HEK293 (cell line): ENCODE results near the gene RHOF.
A peak's percentile ranks its signal among the peaks of the same experiment; 100 is the strongest.

Source experiments
- CTCF ChIA-PET: fragments of 350-600 bp; formaldehyde crosslinking; extraction: SDS; loops from one replicate; lab custom pipeline; 2021; ENCODE audit warnings: antibody characterized with exemption; lab: Yijun Ruan, JAX
- POLR2A ChIA-PET: fragments of 300-600 bp; formaldehyde crosslinking; extraction: SDS; loops from one replicate; lab custom pipeline; 2020; ENCODE audit warnings: antibody characterized with exemption, inconsistent platforms; lab: Yijun Ruan, JAX
- H3K27ac ChIP-seq: fragments of 200-500 bp; sonication (Bioruptor generic); 2 replicates; pipeline ENCODE4 v1.5.1; 2014; ENCODE audit warnings: low read depth, low read length, control low read depth, inconsistent platforms; ENCODE audit errors: extremely low read depth
- H3K36me3 ChIP-seq, 2 experiments: fragments of 200-500 bp in 1 of 2; sonication (Bioruptor generic) in 1 of 2; 1 replicate in 1 of 2; 2 replicates in 1 of 2; pipeline ENCODE4 v1.5.1; 2014 to 2017; ENCODE audit warnings: inconsistent platforms in 2 of 2, low read length in 2 of 2; ENCODE audit not compliant: control insufficient read depth in 2 of 2, insufficient read depth in 1 of 2
- H3K4me1 ChIP-seq: fragments of 200-500 bp; sonication (Bioruptor generic); 2 replicates; pipeline ENCODE4 v1.5.1; 2014; ENCODE audit warnings: mild to moderate bottlenecking, low read length, inconsistent platforms; ENCODE audit not compliant: control insufficient read depth, insufficient read depth
- H3K4me3 ChIP-seq: 2 replicates; pipeline ENCODE4 v1.5.1; 2011; ENCODE audit warnings: low read depth, mild to moderate bottlenecking, control low read depth, low read length, moderate library complexity
- H3K9me3 ChIP-seq: fragments of 200-500 bp; sonication (Bioruptor generic); 2 replicates; pipeline ENCODE4 v1.5.1; 2014; ENCODE audit warnings: low read depth, low read length, inconsistent platforms; ENCODE audit not compliant: control insufficient read depth, insufficient read depth
- BCL11B ChIP-seq: fragments of 450-650 bp; formaldehyde crosslinking; IDR thresholded peaks from 2 replicates; pipeline ENCODE4 v1.5.1; 2016; ENCODE audit warnings: low read depth, missing biosample characterization, missing genetic modification characterization
- EGR2 ChIP-seq: fragments of 450-650 bp; formaldehyde crosslinking; IDR thresholded peaks from 2 replicates; pipeline ENCODE4 v1.5.1; 2016; ENCODE audit warnings: low read depth, missing biosample characterization, missing genetic modification characterization
- GFI1B ChIP-seq: fragments of 450-650 bp; formaldehyde crosslinking; IDR thresholded peaks from 2 replicates; pipeline ENCODE4 v1.5.1; 2016; ENCODE audit warnings: missing biosample characterization, missing genetic modification characterization
- GLI2 ChIP-seq: fragments of 450-650 bp; formaldehyde crosslinking; IDR thresholded peaks from 2 replicates; pipeline ENCODE4; 2017; ENCODE audit warnings: missing biosample characterization, missing genetic modification characterization, low read depth, borderline replicate concordance
- GLI4 ChIP-seq: fragments of 450-650 bp; formaldehyde crosslinking; IDR thresholded peaks from 2 replicates; pipeline ENCODE4 v1.5.1; 2016; ENCODE audit warnings: missing biosample characterization, missing genetic modification characterization
- KLF7 ChIP-seq: fragments of 450-650 bp; formaldehyde crosslinking; IDR thresholded peaks from 2 replicates; pipeline ENCODE4 v1.5.1; 2016; ENCODE audit warnings: missing biosample characterization, missing genetic modification characterization, borderline replicate concordance
- OSR2 ChIP-seq: fragments of 450-650 bp; formaldehyde crosslinking; IDR thresholded peaks from 2 replicates; pipeline ENCODE4 v1.5.1; 2016; ENCODE audit warnings: missing biosample characterization, missing genetic modification characterization
- PRDM6 ChIP-seq: fragments of 450-650 bp; formaldehyde crosslinking; IDR thresholded peaks from 2 replicates; pipeline ENCODE4 v1.5.1; 2017; ENCODE audit warnings: missing biosample characterization, missing genetic modification characterization
- TRIM28 ChIP-seq: IDR thresholded peaks from 2 replicates; pipeline ENCODE4 v1.6.1; 2011; ENCODE audit warnings: low read length, control low read depth, borderline replicate concordance
- ZBTB6 ChIP-seq: fragments of 450-650 bp; formaldehyde crosslinking; IDR thresholded peaks from 2 replicates; pipeline ENCODE4 v1.5.1; 2017; ENCODE audit warnings: missing biosample characterization, missing genetic modification characterization
- ZFP41 ChIP-seq: fragments of 450-650 bp; formaldehyde crosslinking; IDR thresholded peaks from 2 replicates; pipeline ENCODE4 v1.5.1; 2016; ENCODE audit warnings: missing biosample characterization, missing genetic modification characterization, borderline replicate concordance
- ZNF112 ChIP-seq: fragments of 450-650 bp; formaldehyde crosslinking; IDR thresholded peaks from 2 replicates; pipeline ENCODE4 v1.5.0; 2017; ENCODE audit warnings: missing biosample characterization, missing genetic modification characterization
- ZNF132 ChIP-seq: fragments of 450-650 bp; formaldehyde crosslinking; IDR thresholded peaks from 2 replicates; pipeline ENCODE4 v1.5.1; 2017; ENCODE audit warnings: missing biosample characterization, missing genetic modification characterization, borderline replicate concordance
- ZNF138 ChIP-seq: fragments of 450-650 bp; formaldehyde crosslinking; IDR thresholded peaks from 2 replicates; pipeline ENCODE4 v1.5.1; 2016; ENCODE audit warnings: missing biosample characterization, missing genetic modification characterization, borderline replicate concordance
- ZNF157 ChIP-seq: fragments of 450-650 bp; formaldehyde crosslinking; IDR thresholded peaks from 2 replicates; pipeline ENCODE4 v1.5.1; 2016; ENCODE audit warnings: missing biosample characterization, missing genetic modification characterization
- ZNF2 ChIP-seq: fragments of 450-650 bp; formaldehyde crosslinking; IDR thresholded peaks from 2 replicates; pipeline ENCODE4 v1.5.1; 2016; ENCODE audit warnings: missing biosample characterization, missing genetic modification characterization
- ZNF311 ChIP-seq: fragments of 450-650 bp; formaldehyde crosslinking; IDR thresholded peaks from 2 replicates; pipeline ENCODE4 v1.5.1; 2017; ENCODE audit warnings: missing biosample characterization, missing genetic modification characterization, borderline replicate concordance
- ZNF335 ChIP-seq: fragments of 450-650 bp; formaldehyde crosslinking; conservative IDR thresholded peaks from 2 replicates; pipeline ENCODE4 v1.5.1; 2016; ENCODE audit warnings: missing biosample characterization, missing genetic modification characterization
- ZNF398 ChIP-seq: fragments of 450-650 bp; formaldehyde crosslinking; IDR thresholded peaks from 2 replicates; pipeline ENCODE4 v1.5.1; 2017; ENCODE audit warnings: missing biosample characterization, missing genetic modification characterization
- ZNF529 ChIP-seq: fragments of 450-650 bp; formaldehyde crosslinking; IDR thresholded peaks from 2 replicates; pipeline ENCODE4 v1.5.1; 2017; ENCODE audit warnings: missing genetic modification characterization, missing biosample characterization; ENCODE audit not compliant: insufficient replicate concordance
- ZNF558 ChIP-seq: fragments of 450-650 bp; formaldehyde crosslinking; IDR thresholded peaks from 2 replicates; pipeline ENCODE4 v1.5.1; 2016; ENCODE audit warnings: missing biosample characterization, missing genetic modification characterization
- ZNF560 ChIP-seq: fragments of 450-650 bp; formaldehyde crosslinking; IDR thresholded peaks from 2 replicates; pipeline ENCODE4 v1.5.1; 2017; ENCODE audit warnings: missing biosample characterization, missing genetic modification characterization, borderline replicate concordance
- ZNF585B ChIP-seq: fragments of 450-650 bp; formaldehyde crosslinking; IDR thresholded peaks from 2 replicates; pipeline ENCODE4 v1.5.1; 2016; ENCODE audit warnings: missing biosample characterization, missing genetic modification characterization
- ZNF621 ChIP-seq: fragments of 450-650 bp; formaldehyde crosslinking; IDR thresholded peaks from 2 replicates; pipeline ENCODE4 v1.5.1; 2017; ENCODE audit warnings: missing biosample characterization, missing genetic modification characterization
- ZNF670 ChIP-seq: fragments of 450-650 bp; formaldehyde crosslinking; IDR thresholded peaks from 2 replicates; pipeline ENCODE4 v1.5.1; 2016; ENCODE audit warnings: missing biosample characterization, missing genetic modification characterization, low read depth
- ZNF701 ChIP-seq: fragments of 450-650 bp; formaldehyde crosslinking; IDR thresholded peaks from 2 replicates; pipeline ENCODE4 v1.5.1; 2016; ENCODE audit warnings: missing biosample characterization, missing genetic modification characterization
- ZNF76 ChIP-seq: fragments of 450-650 bp; formaldehyde crosslinking; IDR thresholded peaks from 2 replicates; pipeline ENCODE4; 2016; ENCODE audit warnings: low read depth, missing biosample characterization, missing genetic modification characterization, borderline replicate concordance
- ZNF792 ChIP-seq: fragments of 450-650 bp; formaldehyde crosslinking; IDR thresholded peaks from 2 replicates; pipeline ENCODE4 v1.5.1; 2016; ENCODE audit warnings: missing biosample characterization, missing genetic modification characterization
- ZNF830 ChIP-seq: fragments of 450-650 bp; IDR thresholded peaks from 2 replicates; pipeline ENCODE4 v1.5.0; 2018; ENCODE audit warnings: missing biosample characterization, missing genetic modification characterization, low read depth, mild to moderate bottlenecking, moderate library complexity
- TF ChIP-seq, protein P1 (sequence below): IDR thresholded peaks from 2 replicates; pipeline ENCODE4 v1.6.1; 2011; ENCODE audit warnings: mild to moderate bottlenecking, low read depth, low read length, borderline replicate concordance
- TF ChIP-seq, protein P2 (sequence below): fragments of 450-650 bp; formaldehyde crosslinking; IDR thresholded peaks from 2 replicates; pipeline ENCODE4 v1.5.1; 2016; ENCODE audit warnings: missing biosample characterization, missing genetic modification characterization

Gene RHOF

GRCh38 chr12:121805171-121806008, 11.9 kb upstream of the RHOF start:
- Histone ChIP-seq H3K9me3 (no peaks in the 10 kb centered on the region), H3K36me3 (peaks cover 4 to 39% of the 10 kb centered on the region in 2 experiments; a peak in 2 of 3 replicates), H3K4me3 (peak overlapping the region; percentile 71), H3K4me1 (peaks cover 10% of the 10 kb centered on the region), H3K27ac (peak overlapping the region; percentile 100)
- CTCF ChIA-PET, result interaction anchor here (0.6 to 15.1 kb wide), 3 partner anchors 11 to 121 kb away, joined by 4 to 393 read pairs (median 5); partner anchors contain the start of gene RHOF
- POLR2A ChIA-PET, result interaction anchor here (0.7 to 7.5 kb wide), 5 partner anchors 9 to 505 kb away, joined by 3 to 165 read pairs (median 6); partner anchors contain the start of genes PSMD9 and RHOF
- TF ChIP-seq KLF7 (tag by site-specific recombination) (no peak), ZNF398 (tag by site-specific recombination) (no peak), ZNF2 (tag by site-specific recombination) (0 out of 2 replicates have a peak, but pooled peaks have one; percentile 23), ZNF560 (tag by site-specific recombination) (no peak), EGR2 (tag by site-specific recombination) (no peak), PRDM6 (tag by site-specific recombination) (no peak), TRIM28 (no peak), ZNF76 (tag by site-specific recombination) (no peak), ZNF621 (tag by site-specific recombination) (no peak), ZNF157 (tag by site-specific recombination) (no peak), OSR2 (tag by site-specific recombination) (peak; percentile 62), ZNF830 (tag by site-specific recombination) (no peak), ZNF558 (tag by site-specific recombination) (no peak), ZNF335 (tag by site-specific recombination) (no peak), GFI1B (peak; percentile 44; the same call in 1 of the 2 replicates), ZNF585B (tag by site-specific recombination) (no peak), ZNF311 (tag by site-specific recombination) (no peak), ZNF670 (no peak), ZNF132 (tag by site-specific recombination) (no peak), ZNF792 (no peak), GLI2 (tag by site-specific recombination) (no peak), ZNF701 (tag by site-specific recombination) (no peak), ZNF112 (no peak), ZNF138 (tag by site-specific recombination) (no peak), ZBTB6 (tag by site-specific recombination) (no peak), ZNF529 (tag by site-specific recombination) (no peak), BCL11B (tag by site-specific recombination) (peak; percentile 82; the same call in 1 of the 2 replicates), ZFP41 (no peak), GLI4 (tag by site-specific recombination) (no peak)
- TF ChIP-seq, protein P1, sequence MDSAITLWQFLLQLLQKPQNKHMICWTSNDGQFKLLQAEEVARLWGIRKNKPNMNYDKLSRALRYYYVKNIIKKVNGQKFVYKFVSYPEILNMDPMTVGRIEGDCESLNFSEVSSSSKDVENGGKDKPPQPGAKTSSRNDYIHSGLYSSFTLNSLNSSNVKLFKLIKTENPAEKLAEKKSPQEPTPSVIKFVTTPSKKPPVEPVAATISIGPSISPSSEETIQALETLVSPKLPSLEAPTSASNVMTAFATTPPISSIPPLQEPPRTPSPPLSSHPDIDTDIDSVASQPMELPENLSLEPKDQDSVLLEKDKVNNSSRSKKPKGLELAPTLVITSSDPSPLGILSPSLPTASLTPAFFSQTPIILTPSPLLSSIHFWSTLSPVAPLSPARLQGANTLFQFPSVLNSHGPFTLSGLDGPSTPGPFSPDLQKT, result no peak
- TF ChIP-seq, protein P2, sequence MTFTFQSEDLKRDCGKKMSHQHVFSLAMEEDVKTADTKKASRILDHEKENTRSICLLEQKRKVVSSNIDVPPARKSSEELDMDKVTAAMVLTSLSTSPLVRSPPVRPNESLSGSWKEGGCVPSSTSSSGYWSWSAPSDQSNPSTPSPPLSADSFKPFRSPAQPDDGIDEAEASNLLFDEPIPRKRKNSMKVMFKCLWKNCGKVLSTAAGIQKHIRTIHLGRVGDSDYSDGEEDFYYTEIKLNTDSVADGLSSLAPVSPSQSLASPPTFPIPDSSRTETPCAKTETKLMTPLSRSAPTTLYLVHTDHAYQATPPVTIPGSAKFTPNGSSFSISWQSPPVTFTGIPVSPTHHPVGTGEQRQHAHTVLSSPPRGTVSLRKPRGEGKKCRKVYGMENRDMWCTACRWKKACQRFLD (tag by site-specific recombination), result no peak
